ENCODE data around the gene PAX3. TPM values are rescaled to one million over a fixed set of nuclear protein-coding genes. Genes with fewer than 3 reads are reported as not detected.

Gene PAX3
- total and polyA plus RNA-seq, 9 of the 15 experiments (the other 6 are each of a cell fraction or from before 2014, with no cell fraction given) = not detected

DNA sequence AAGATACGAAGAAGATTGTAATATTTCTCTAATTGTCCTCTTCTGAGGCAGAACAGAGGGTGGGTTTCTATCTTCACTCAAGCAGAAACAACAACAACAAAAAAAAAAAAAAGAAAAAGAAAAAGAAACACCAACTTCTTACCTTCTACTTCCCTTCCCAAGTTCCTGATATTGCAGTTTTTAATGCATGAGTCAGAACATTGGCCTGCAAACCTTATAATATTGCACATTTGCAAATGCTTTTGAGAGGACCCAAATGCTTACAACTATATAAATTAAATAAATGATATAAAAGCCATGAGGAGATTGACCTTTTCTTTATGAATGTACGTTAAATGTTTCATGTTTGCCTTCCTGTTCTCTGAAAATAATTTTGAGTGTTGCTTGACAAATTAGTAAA lies 37.3 kb downstream of the PAX3 start:
- BruUV-seq (replicated peaks) = no TSS peak
- Histone ChIP-seq H4K20me1 (replicated peaks; ENCODE audit: control insufficient read depth, insufficient read depth, low read length) (no peaks in the 10 kb centered on the region), H3K4me3 (no peak overlapping the region), H3K9me3 (replicated peaks; ENCODE audit: control insufficient read depth, insufficient read depth, low read depth, low read length) (no peaks in the 10 kb centered on the region), H3K9me1 (ENCODE audit: control insufficient read depth, insufficient read depth, low read length) (no peaks in the 10 kb centered on the region), H3K36me3 (ENCODE audit: control insufficient read depth, insufficient read depth, low read length) (no peaks in the 10 kb centered on the region), H3K27me3 (ENCODE audit: control insufficient read depth in 2 of 2, insufficient read depth in 2 of 2, low read length in 2 of 2) (no peaks in the 10 kb centered on the region), H3K9ac (ENCODE audit: insufficient read depth in 1 of 2, low read depth in 2 of 2, low read length in 2 of 2) (no peak overlapping the region), H3K4me1 (replicated peaks in 1 of 2; ENCODE audit: control insufficient read depth in 2 of 2, insufficient read depth in 2 of 2, low read length in 2 of 2) (no peaks in the 10 kb centered on the region), H3K27ac (ENCODE audit: extremely low read depth, low read depth, low read length) (no peak overlapping the region), H3K79me2 (ENCODE audit: control insufficient read depth, insufficient read depth, low read length) (no peaks in the 10 kb centered on the region), H3K4me2 (ENCODE audit: insufficient read depth, low read length) (no peak overlapping the region), H2AFZ (ENCODE audit: low read depth, low read length) (no peak overlapping the region)
- in situ Hi-C loops (cut with MboI) (no loop called here), intact Hi-C loops (cut with micrococcal nuclease) (no loop called here)
- 0% methylated on average over 2 of the region's 2 CpGs for WGBS (ENCODE audit: insufficient coverage, low coverage, missing lambda C conversion rate)
- ChIA-PET CTCF (ENCODE audit: low intra/inter-chr PET ratio) (no interaction called here), POLR2A (no interaction called here)
- FAIRE-seq (no peak), ATAC-seq (no peak), DNase-seq (ENCODE audit: extremely low read depth in 1 of 4, low spot score in 3 of 4) (no peak)
- TF ChIP-seq BRD9 (IDR thresholded peaks at IDR 0.05; ENCODE audit: low read depth, partially characterized antibody) (no peak), ZBTB17 (CRISPR knock-in tag; IDR thresholded peaks at IDR 0.05) (no peak), RBM14 (IDR thresholded peaks at IDR 0.05; ENCODE audit: borderline replicate concordance, insufficient read depth, low read depth, low read length) (no peak), BCOR (IDR thresholded peaks at IDR 0.05) (no peak), HOXB6 (CRISPR knock-in tag; IDR thresholded peaks at IDR 0.05; ENCODE audit: borderline replicate concordance) (no peak), HMGN3 (IDR thresholded peaks at IDR 0.05; ENCODE audit: borderline replicate concordance, extremely low read depth, insufficient read length, low read depth, low read length) (no peak), MITF (IDR thresholded peaks at IDR 0.05) (no peak), ZNF668 (CRISPR knock-in tag; IDR thresholded peaks at IDR 0.05) (no peak), CGGBP1 (CRISPR knock-in tag; IDR thresholded peaks at IDR 0.05) (no peak), MEF2D (tag; conservative IDR thresholded peaks at IDR 0.05; ENCODE audit: low read depth) (no peak), TEAD1 (CRISPR knock-in tag; IDR thresholded peaks at IDR 0.05) (no peak), TBP (optimal IDR thresholded peaks at IDR 0.05; ENCODE audit: low read depth, low read length) (no peak), PCBP2 (IDR thresholded peaks at IDR 0.05; ENCODE audit: low read depth, low read length, poor library complexity, severe bottlenecking) (no peak)
- TF ChIP-seq, protein P1, sequence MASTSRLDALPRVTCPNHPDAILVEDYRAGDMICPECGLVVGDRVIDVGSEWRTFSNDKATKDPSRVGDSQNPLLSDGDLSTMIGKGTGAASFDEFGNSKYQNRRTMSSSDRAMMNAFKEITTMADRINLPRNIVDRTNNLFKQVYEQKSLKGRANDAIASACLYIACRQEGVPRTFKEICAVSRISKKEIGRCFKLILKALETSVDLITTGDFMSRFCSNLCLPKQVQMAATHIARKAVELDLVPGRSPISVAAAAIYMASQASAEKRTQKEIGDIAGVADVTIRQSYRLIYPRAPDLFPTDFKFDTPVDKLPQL (IDR thresholded peaks at IDR 0.05; ENCODE audit: extremely low read depth, insufficient read length) = no peak
- TF ChIP-seq, protein P2, sequence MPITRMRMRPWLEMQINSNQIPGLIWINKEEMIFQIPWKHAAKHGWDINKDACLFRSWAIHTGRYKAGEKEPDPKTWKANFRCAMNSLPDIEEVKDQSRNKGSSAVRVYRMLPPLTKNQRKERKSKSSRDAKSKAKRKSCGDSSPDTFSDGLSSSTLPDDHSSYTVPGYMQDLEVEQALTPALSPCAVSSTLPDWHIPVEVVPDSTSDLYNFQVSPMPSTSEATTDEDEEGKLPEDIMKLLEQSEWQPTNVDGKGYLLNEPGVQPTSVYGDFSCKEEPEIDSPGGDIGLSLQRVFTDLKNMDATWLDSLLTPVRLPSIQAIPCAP (CRISPR knock-in tag; IDR thresholded peaks at IDR 0.05; ENCODE audit: borderline replicate concordance) = no peak
- TF ChIP-seq, protein P3, sequence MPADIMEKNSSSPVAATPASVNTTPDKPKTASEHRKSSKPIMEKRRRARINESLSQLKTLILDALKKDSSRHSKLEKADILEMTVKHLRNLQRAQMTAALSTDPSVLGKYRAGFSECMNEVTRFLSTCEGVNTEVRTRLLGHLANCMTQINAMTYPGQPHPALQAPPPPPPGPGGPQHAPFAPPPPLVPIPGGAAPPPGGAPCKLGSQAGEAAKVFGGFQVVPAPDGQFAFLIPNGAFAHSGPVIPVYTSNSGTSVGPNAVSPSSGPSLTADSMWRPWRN (IDR thresholded peaks at IDR 0.05; ENCODE audit: low read depth) = no peak
